ENCODE data around the gene SEMA6A.

Gene SEMA6A

GRCh38 chr5:116495786-116496357 lies 78.8 kb downstream of the SEMA6A start:
- DNase-seq (ENCODE audit: low read depth in 3 of 3): no peak

GRCh38 chr5:116494784-116495450 lies 79.7 kb downstream of the SEMA6A start:
- DNase-seq (ENCODE audit: low read depth in 3 of 3): no peak

- DNase-seq (ENCODE audit: low read depth in 3 of 3): no peak
Measured at GRCh38 chr5:116492776-116493175, 81.8 kb downstream of the SEMA6A start.

- DNase-seq (ENCODE audit: low read depth in 3 of 3): no peak
Measured at GRCh38 chr5:116492016-116492623, 82.5 kb downstream of the SEMA6A start.

- no peak for DNase-seq (ENCODE audit: low read depth in 3 of 3)
Measured at GRCh38 chr5:116488356-116489041, 86.1 kb downstream of the SEMA6A start.

GRCh38 chr5:116487045-116487444 lies 87.6 kb downstream of the SEMA6A start:
- DNase-seq (ENCODE audit: low read depth in 3 of 3): no peak

GRCh38 chr5:116486588-116486987 lies 88.0 kb downstream of the SEMA6A start:
- no peak for DNase-seq (ENCODE audit: low read depth in 3 of 3)

- no peak for DNase-seq (ENCODE audit: low read depth in 3 of 3)
Measured at GRCh38 chr5:116484645-116485044, 90.0 kb downstream of the SEMA6A start.

- DNase-seq (ENCODE audit: low read depth in 3 of 3): no peak
Measured at GRCh38 chr5:116482394-116482793, 92.2 kb downstream of the SEMA6A start.

GRCh38 chr5:116480894-116481510 lies 93.6 kb downstream of the SEMA6A start:
- no peak for DNase-seq (ENCODE audit: low read depth in 3 of 3)

GRCh38 chr5:116479776-116480675 lies 94.6 kb downstream of the SEMA6A start:
- DNase-seq (ENCODE audit: low read depth in 3 of 3): no peak

GRCh38 chr5:116478491-116478890 lies 96.1 kb downstream of the SEMA6A start:
- DNase-seq (ENCODE audit: low read depth in 3 of 3): no peak

- DNase-seq (ENCODE audit: low read depth in 3 of 3): no peak
Measured at GRCh38 chr5:116476897-116477537, 97.6 kb downstream of the SEMA6A start.

- no peak for DNase-seq (ENCODE audit: low read depth in 3 of 3)
Measured at GRCh38 chr5:116475338-116475737, 99.3 kb downstream of the SEMA6A start.

- DNase-seq (ENCODE audit: low read depth in 3 of 3): no peak
Measured at GRCh38 chr5:116473706-116474105, 100.9 kb downstream of the SEMA6A start.

- DNase-seq (ENCODE audit: low read depth in 3 of 3): no peak
Measured at GRCh38 chr5:116472274-116472673, 102.3 kb downstream of the SEMA6A start.

- DNase-seq (ENCODE audit: low read depth in 3 of 3): no peak
Measured at GRCh38 chr5:116469631-116470030, 105.0 kb downstream of the SEMA6A start.

GRCh38 chr5:116468583-116468982 lies 106.0 kb downstream of the SEMA6A start:
- DNase-seq (ENCODE audit: low read depth in 3 of 3): no peak

GRCh38 chr5:116467465-116467843 lies 107.2 kb downstream of the SEMA6A start:
- no peak for DNase-seq (ENCODE audit: low read depth in 3 of 3)

GRCh38 chr5:116466727-116467464 lies 107.7 kb downstream of the SEMA6A start:
- DNase-seq (ENCODE audit: low read depth in 3 of 3): no peak

All from stimulated activated CD4-positive, alpha-beta T cell treated with anti-CD3 and anti-CD28 coated beads, TNF-alpha, amount 100 ng/mL, for 4 hours (primary cell).